Fibroblast of the aortic adventitia (primary cell): ENCODE data around the gene G3BP1. TPM values are rescaled to one million over a fixed set of nuclear protein-coding genes. Genes with fewer than 3 reads are reported as not detected.

Experiments
- DNase-seq: peaks from one replicate; pipeline ENCODE4 v3.0.0-alpha.2; 2010; ENCODE audit warnings: low read depth
- H3K4me3 ChIP-seq: 2 replicates; pipeline ENCODE4 v1.5.1; 2011; ENCODE audit warnings: low read depth, mild to moderate bottlenecking, control low read depth, low read length, moderate library complexity
- total RNA-seq: library from RNA; depleted of rRNA; stranded (reverse); fragments of >200 nt; gene quantifications from 2 replicates; pipeline ENCODE4 v1.2.3, GENCODE V29; 2012; ENCODE audit warnings: low replicate concordance
- TF ChIP-seq, protein P1 (sequence below): IDR thresholded peaks from 2 replicates; pipeline ENCODE4 v1.5.1; 2011; ENCODE audit warnings: mild to moderate bottlenecking, low read length, control low read depth, inconsistent platforms; ENCODE audit not compliant: insufficient read depth

The G3BP1 gene
- total RNA-seq, 1 donor, result 239 TPM

DNA sequence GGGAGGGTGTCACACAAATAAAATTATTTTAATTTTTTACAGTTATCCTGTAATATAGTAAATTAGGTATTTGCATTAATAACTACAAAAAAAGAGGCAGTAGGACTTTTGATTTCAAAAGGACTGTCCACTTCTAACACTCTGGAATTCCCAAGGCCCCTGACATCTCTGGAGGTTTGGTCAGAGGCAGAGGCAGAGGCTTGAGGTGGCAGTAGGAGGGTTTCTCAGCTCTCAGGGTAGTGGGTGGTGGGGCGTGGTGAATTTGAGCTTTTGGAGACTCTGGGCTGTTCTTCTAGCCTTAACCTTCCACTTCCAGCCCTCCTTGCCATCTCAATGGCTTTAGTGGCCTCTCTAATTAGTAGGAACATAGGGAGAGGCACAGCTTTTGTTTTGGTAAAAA lies 36.1 kb upstream of the G3BP1 start:
- no peak overlapping the region for H3K4me3 ChIP-seq
- DNase-seq, result no peak
- TF ChIP-seq, protein P1, sequence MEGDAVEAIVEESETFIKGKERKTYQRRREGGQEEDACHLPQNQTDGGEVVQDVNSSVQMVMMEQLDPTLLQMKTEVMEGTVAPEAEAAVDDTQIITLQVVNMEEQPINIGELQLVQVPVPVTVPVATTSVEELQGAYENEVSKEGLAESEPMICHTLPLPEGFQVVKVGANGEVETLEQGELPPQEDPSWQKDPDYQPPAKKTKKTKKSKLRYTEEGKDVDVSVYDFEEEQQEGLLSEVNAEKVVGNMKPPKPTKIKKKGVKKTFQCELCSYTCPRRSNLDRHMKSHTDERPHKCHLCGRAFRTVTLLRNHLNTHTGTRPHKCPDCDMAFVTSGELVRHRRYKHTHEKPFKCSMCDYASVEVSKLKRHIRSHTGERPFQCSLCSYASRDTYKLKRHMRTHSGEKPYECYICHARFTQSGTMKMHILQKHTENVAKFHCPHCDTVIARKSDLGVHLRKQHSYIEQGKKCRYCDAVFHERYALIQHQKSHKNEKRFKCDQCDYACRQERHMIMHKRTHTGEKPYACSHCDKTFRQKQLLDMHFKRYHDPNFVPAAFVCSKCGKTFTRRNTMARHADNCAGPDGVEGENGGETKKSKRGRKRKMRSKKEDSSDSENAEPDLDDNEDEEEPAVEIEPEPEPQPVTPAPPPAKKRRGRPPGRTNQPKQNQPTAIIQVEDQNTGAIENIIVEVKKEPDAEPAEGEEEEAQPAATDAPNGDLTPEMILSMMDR, result no peak

DNA sequence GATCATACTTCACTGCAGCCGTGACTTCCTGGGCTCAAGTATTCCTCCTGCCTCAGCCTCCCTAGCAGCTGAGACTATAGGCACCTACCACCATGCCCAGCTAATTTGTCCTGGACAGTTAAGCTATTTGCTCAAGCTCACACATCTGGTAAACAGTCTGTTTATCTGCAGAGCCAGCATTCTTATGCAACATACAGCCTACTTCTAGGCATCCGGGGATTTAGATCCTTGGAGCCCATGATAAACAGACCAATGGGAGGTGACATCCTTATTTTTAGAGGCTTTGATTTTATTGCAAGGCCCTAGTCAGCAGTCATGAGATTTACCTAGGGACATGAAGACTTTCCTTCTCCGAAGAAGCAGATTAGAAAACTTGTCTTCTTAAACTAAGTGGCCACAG lies 34.3 kb upstream of the G3BP1 start:
- DNase-seq, result no peak

DNA sequence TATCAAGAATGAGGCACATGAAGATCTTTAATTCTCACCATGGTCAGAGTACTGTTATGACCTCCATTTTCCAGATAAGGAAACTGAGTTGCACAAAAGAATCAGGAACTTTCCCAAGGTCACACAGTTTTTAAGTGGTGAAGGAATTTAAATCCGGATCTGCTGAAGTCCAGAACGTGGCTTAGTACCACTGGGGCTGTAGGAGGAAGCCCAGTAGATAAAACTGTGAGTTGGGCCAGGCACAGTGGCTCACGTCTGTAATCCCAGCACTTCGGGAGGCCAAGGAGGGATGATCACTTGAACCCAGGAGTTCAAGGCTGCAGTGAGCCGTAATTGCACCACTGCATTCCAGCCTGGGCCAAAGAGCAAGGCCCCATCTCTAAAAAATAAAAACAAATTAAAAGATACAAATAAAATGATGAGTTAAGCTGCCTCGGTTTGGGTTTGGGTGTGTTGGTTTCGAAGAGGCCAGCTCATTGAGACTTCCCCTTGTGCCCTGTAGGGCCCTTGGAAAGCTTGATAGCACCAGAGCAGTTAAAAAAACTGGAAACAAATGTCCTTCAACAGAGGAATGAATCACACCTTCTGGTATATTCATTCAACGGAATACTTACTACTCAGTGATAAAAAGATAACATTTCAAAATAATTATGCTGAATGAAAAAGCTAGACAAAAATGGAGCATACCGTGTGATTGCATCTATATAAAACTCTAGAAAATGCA lies 33.5 kb upstream of the G3BP1 start:
- DNase-seq, result peak; percentile 51
- H3K4me3 ChIP-seq, result no peak overlapping the region
- TF ChIP-seq, protein P1, result no peak

More for the DNA sequence above, 34.3 kb upstream of the G3BP1 start:
- TF ChIP-seq, protein P1, result no peak
- no peak overlapping the region for H3K4me3 ChIP-seq

DNA sequence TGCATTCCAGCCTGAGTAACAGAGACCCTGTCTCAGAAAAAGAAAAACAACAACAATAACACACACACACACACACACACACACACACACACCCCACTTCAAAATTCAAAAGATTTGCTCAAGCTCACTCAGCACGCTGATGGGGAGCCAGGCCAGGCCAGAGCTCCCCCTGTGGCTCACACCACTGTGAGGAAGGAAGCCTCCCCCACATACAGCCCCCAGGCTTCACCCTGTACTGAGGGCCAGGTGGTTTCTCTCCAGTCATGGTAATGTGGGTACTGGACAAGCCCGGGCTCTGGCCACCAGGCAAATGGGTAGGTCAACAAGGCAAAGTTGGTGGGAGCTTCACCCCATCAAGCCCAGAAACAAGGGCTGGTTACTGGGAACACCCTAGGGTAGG lies 32.4 kb upstream of the G3BP1 start:
- no peak overlapping the region for H3K4me3 ChIP-seq
- DNase-seq, result no peak
- TF ChIP-seq, protein P1, result no peak

DNA sequence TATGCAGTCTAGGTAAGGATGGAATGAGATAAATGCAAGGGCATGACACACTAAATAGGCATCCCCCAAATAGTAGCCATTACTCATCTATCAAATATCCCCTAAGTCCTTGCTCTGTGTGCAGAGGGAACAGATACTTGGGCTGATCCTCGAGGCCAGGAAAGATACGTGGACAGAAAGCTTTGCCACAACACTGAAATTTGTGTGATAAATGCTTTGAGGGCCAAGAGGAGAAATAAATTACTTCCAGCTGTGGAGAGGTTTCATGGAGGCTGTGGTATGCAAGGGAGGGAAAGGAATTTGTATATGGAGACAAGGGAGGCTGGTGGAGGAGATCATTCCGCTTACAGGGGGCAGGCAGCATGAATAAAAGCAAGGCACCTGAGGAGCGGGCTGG lies 31.8 kb upstream of the G3BP1 start:
- TF ChIP-seq, protein P1, result no peak
- no peak overlapping the region for H3K4me3 ChIP-seq
- peak; percentile 98 for DNase-seq

DNA sequence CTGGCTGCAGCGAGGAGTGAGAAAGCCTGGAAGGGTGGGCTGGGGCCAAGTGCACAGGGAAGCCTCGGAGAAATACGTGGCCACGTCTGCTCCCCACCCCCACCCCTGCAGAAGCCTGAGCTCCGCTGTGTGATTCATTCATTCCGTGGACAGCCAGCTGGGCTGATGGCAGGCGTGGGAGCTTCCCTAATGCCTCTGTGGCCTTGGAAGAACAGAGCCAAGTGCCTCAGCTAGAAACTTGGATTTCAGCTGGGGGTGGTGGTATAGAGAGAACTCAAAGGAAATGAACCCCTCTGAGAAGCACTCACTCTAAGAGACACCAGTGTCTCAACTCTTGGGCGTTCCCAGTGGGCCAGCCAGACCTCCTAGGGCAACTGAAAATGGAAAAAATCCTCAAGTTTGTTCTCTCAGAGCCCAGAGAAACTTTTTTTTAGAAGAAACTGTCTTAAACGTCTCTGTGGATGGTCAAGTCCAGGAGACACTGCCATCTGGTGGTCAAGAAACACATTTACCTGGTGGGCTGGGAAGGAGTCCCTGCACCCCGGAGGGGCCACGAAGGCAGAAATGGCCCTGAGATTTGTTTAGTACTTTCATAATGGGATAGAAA lies 31.3 kb upstream of the G3BP1 start:
- H3K4me3 ChIP-seq, result peak overlapping the region; percentile 32
- DNase-seq, result peak; percentile 97
- TF ChIP-seq, protein P1, result peak; percentile 73
